Neutrophil (primary cell): ENCODE measurements around the gene KRTAP2-4.
"Not testable (repeated sequence)": the region's sequence is repeated elsewhere in the genome, so short reads cannot be mapped to it uniquely, and the experiment has no call there.

Experiments used
- H3K27ac ChIP-seq: fragments of 200-600 bp; sonication (generic); 2 replicates; pipeline ENCODE4 v1.5.1; 2016; ENCODE audit warnings: mild to moderate bottlenecking, moderate library complexity
- H3K27me3 ChIP-seq: fragments of 200-600 bp; sonication (generic); 2 replicates; pipeline ENCODE4 v1.6.0; 2016; ENCODE audit warnings: mild to moderate bottlenecking
- H3K36me3 ChIP-seq: fragments of 200-600 bp; sonication (generic); 2 replicates; pipeline ENCODE4 v1.5.1; 2017
- H3K4me1 ChIP-seq, 2 experiments: fragments of 200-600 bp in 1 of 2; sonication (generic) in 1 of 2; 1 replicate in 1 of 2; 2 replicates in 1 of 2; pipeline versions ENCODE4 v1.5.1 to v1.6.1; 2013 to 2016; ENCODE audit warnings: low read depth in 1 of 2, low read length in 1 of 2, mild to moderate bottlenecking in 1 of 2, moderate library complexity in 1 of 2; ENCODE audit not compliant: control insufficient read depth in 1 of 2, insufficient read depth in 1 of 2
- H3K4me3 ChIP-seq, 2 experiments: fragments of 200-600 bp in 1 of 2; sonication (generic) in 1 of 2; 1 replicate in 1 of 2; 2 replicates in 1 of 2; pipeline ENCODE4 v1.5.1; 2013 to 2016; ENCODE audit warnings: low read depth in 1 of 2, low read length in 1 of 2, mild to moderate bottlenecking in 1 of 2, moderate library complexity in 1 of 2
- H3K9me3 ChIP-seq: fragments of 200-600 bp; sonication (generic); 2 replicates; pipeline ENCODE4 v1.5.1; 2016
- CTCF ChIP-seq: fragments of 200-600 bp; sonication (generic); IDR thresholded peaks from 2 replicates; pipeline ENCODE4 v1.5.1; 2016; ENCODE audit warnings: antibody characterized with exemption

The KRTAP2-4 gene

GRCh38 chr17:41058741-41059140 is 6.9 kb downstream of the KRTAP2-4 start:
- H3K4me3 ChIP-seq: no peak overlapping the region
- no peaks in the 10 kb centered on the region for H3K9me3 ChIP-seq
- no peak for TF ChIP-seq CTCF
- no peaks in the 10 kb centered on the region for H3K4me1 ChIP-seq
- peaks cover 83% of the 10 kb centered on the region for H3K27me3 ChIP-seq
- H3K36me3 ChIP-seq: no peaks in the 10 kb centered on the region
- no peak overlapping the region for H3K27ac ChIP-seq

- Histone ChIP-seq H3K36me3 (no peaks in the 10 kb centered on the region), H3K27ac (no peak overlapping the region), H3K4me3 (no peak overlapping the region), H3K4me1 (no peaks in the 10 kb centered on the region), H3K27me3 (peaks cover 71% of the 10 kb centered on the region), H3K9me3 (no peaks in the 10 kb centered on the region)
- no peak for TF ChIP-seq CTCF
Observed at GRCh38 chr17:41057547-41057946, 8.1 kb downstream of the KRTAP2-4 start.

GRCh38 chr17:41055130-41055529 is 10.5 kb downstream of the KRTAP2-4 start, which contains the start of gene KRTAP2-2:
Gene KRTAP2-2, minus strand, starts transcription at chr17:41055230. Its CDS starts 19 bp downstream, at chr17:41055211.
- not testable (repeated sequence) for H3K9me3 ChIP-seq, H3K27ac ChIP-seq, H3K4me3 ChIP-seq, H3K4me1 ChIP-seq, H3K36me3 ChIP-seq
- H3K27me3 ChIP-seq: peaks cover 50% of the 10 kb centered on the region

DNA sequence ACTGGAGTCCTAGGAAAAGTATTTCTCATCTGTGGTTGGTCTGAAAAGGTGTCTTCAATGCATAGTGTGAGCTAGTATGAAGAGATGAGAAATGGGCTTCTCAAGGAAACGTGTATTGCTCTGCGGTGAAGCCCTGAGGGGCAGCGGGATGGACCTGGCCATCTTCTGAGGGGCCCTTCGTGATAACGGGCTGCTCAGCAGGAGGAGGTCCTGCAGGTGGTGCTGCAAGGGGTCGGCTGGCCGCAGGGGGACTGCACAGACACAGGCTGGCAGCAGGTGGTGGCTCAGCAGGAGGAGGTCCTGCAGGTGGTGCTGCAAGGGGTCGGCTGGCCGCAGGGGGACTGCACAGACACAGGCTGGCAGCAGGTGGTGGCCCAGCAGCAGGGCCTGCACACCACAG is 11.1 kb downstream of the KRTAP2-4 start:
- H3K27ac ChIP-seq, H3K36me3 ChIP-seq, H3K4me3 ChIP-seq, H3K9me3 ChIP-seq, H3K4me1 ChIP-seq: not testable (repeated sequence)
- H3K27me3 ChIP-seq: peaks cover 51% of the 10 kb centered on the region

- no peaks in the 10 kb centered on the region for H3K4me1 ChIP-seq
- no peaks in the 10 kb centered on the region for H3K36me3 ChIP-seq
- H3K4me3 ChIP-seq: no peak overlapping the region
- H3K9me3 ChIP-seq: no peaks in the 10 kb centered on the region
- peaks cover 49% of the 10 kb centered on the region for H3K27me3 ChIP-seq
- TF ChIP-seq CTCF: no peak
- no peak overlapping the region for H3K27ac ChIP-seq
Observed at GRCh38 chr17:41054025-41054424, 11.7 kb downstream of the KRTAP2-4 start.

DNA sequence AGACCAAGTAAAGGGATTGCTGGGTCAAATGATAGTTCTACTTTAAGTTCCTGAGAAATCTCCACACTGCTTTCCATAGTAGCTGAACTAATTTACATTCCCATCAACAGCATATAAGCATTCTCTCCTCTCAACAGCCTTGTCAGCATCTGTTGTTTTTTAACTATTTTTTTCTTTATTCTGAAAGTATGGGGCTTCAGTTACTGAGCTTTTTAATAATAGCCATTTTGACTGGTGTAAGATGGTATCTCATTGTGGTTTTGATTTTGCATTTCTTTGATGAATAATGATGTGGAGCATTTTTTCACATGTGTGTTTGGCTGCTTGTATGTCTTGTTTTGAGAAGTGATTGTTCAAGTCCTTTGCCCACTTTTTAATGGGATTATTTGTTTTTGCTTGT is 13.1 kb downstream of the KRTAP2-4 start:
- Histone ChIP-seq H3K36me3 (no peaks in the 10 kb centered on the region), H3K4me1 (no peaks in the 10 kb centered on the region), H3K27me3 (peaks cover 49% of the 10 kb centered on the region), H3K4me3 (no peak overlapping the region), H3K9me3 (no peaks in the 10 kb centered on the region), H3K27ac (no peak overlapping the region)
- TF ChIP-seq CTCF: no peak

DNA sequence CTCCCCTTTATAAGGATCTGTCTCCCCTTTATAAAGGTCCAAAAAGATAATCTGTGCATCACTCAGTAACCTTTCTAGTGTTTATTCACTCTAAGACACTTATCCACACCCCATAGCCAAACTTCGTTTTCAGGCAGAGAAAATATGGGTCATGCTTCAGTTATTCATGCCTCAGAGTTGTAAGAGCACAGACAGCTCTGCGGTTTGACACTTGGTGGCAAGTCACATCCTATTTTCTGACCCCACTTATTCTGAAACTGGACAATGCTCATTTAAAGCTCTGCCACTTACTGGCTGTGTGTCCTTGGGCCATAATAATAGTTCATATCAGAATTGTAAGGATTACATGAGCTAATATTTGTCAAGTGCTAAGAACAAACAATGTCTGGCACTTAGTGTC is 16.6 kb downstream of the KRTAP2-4 start:
- H3K4me1 ChIP-seq: no peaks in the 10 kb centered on the region
- no peaks in the 10 kb centered on the region for H3K9me3 ChIP-seq
- H3K27ac ChIP-seq: no peak overlapping the region
- TF ChIP-seq CTCF: no peak
- H3K27me3 ChIP-seq: peaks cover 46% of the 10 kb centered on the region
- no peaks in the 10 kb centered on the region for H3K36me3 ChIP-seq
- H3K4me3 ChIP-seq: no peak overlapping the region
